Stimulated activated CD4-positive, alpha-beta T cell treated with anti-CD3 and anti-CD28 coated beads, TNF-alpha, amount 100 ng/mL, for 4 hours (primary cell): ENCODE data around the gene UBE2R2.
"Not testable (repeated sequence)": the region's sequence is repeated elsewhere in the genome, so short reads cannot be mapped to it uniquely, and the experiment has no call there.

Experiments used
- DNase-seq, 3 experiments: peaks; one replicate each; pipeline ENCODE4 v3.0.0-alpha.2; 2020; ENCODE audit warnings: low read depth in 3 of 3

The UBE2R2 gene, protein sequence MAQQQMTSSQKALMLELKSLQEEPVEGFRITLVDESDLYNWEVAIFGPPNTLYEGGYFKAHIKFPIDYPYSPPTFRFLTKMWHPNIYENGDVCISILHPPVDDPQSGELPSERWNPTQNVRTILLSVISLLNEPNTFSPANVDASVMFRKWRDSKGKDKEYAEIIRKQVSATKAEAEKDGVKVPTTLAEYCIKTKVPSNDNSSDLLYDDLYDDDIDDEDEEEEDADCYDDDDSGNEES

DNA sequence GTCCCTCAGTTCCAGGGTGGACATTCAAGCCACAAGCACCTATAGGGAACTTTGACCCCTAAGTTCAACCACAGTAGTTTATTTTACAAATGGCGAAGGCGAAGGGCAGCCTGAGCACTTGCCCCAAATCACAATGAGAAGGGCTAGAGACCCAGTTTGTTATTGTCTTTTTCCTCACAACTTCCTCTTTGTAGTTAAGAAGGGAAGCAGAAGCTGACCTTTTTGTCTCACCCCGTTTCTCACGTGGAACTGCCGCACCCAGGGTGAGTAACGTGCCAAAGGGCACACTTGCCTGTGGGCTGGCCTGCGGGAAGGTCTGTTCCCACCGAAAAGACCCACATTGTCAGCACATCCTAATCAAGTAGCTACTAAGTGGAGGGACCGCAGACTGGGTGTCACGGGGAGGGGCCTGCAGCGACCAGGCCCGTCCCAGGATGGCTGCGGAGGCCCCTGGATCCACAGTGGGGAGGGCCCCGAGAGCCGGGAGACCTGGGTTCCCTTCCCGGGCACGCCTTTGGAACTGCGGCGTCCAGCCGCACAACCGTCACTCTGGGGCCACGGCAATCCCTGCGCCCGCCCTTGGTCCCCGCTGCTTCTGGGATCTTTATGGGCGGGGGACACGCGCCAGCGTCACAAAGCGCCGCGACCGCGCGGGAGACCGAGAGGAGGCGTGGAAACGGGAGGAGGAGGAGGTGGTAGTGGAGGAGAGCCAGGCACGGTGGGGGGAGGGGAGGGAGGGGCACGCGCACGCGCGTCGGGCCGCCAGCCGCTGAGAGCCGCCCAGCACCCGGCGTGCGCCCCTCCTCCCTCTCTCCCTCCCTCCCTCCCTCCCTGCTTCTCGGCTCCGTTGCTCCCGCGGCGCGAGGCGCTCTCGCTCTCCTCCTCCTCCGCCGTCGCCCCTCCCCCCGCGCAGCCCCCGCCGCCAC, at the start of gene UBE2R2:
Gene UBE2R2 (plus strand): TSS at position 834 of the 926 bp plus-strand sequence. CDS start 598 bp downstream, outside the sequence.
- peak; percentile 90 to 91 (median 91) for DNase-seq

DNA sequence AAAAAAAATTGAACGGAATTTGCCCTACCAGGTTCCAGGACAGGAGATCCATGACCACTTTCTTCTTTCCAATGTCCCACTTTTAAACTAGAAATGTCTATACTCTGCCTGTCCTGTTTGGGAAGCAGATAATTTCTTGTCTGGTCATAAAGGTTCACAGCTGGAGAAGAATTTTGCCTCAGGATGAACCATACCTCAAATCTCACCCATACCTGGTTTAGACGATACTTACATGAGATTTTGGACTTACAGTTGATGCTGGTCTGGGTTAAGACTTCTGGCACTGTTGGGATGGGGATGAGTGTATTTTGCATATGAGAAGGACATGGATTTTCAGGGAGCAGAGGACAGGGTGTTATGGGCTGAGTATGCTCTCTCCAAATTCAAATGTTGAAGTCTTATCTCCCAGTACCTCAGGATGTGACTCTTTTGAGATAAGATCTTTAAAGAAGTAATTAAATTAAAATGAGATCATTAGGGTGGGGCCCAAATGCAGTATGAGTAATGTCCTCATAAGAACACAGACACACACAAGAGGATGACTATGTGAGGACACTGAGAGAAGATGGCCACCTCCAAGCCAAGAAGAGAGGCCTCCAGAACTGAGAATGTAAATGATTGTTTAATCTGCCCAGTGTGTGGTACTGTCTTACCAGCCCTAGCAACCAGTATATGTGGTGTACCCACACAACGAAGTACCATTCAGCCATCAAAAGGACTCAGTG, 46.6 kb upstream of the UBE2R2 start:
- DNase-seq = not testable (repeated sequence)

DNA sequence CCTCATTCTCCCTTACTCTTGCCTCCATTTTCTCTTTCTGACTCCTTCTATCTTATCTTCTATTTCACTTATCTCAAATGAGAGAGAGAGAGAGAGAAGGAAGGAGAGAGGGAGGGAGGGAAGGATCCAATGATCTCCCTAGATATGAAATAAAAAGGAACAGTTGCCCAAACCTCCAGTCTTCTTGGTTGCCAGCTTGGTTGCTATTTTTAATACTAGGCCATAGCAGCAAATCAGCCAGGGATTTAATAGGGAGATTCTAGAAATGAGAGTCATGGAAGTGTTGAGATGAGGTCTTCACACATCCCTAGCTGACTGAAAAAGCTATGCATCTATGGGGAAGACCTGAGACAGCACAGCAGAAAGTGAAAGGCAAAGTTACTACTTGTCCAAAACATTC, 43.8 kb upstream of the UBE2R2 start:
- not testable (repeated sequence) for DNase-seq

DNA sequence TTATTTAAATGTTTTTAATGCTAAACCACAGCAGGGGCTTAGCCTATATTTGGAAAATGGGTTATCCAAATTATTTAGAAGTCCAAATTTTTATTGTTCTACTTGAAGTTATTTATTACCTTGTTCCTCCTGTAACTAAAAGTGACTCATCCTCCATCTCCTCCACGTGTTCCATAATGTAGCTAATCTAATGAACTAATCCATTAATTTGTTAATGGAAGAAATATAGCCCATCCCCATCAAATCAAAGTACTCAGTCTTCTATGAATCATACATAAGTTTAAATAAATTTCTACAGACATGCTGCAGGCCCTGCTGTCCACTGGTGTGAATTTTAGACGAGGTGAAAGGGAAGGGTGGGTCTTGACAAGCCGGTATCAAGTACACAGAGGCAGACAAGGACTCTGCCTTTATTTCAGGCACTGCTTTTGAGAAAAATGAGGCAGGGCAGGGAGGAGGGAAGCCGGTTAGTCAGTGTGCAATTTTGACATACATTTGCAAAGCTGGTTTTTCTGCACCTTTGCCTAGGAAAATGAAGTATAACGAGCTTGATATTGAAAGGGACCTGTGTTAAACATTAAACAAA, 42.8 kb upstream of the UBE2R2 start:
- DNase-seq = not testable (repeated sequence)

DNA sequence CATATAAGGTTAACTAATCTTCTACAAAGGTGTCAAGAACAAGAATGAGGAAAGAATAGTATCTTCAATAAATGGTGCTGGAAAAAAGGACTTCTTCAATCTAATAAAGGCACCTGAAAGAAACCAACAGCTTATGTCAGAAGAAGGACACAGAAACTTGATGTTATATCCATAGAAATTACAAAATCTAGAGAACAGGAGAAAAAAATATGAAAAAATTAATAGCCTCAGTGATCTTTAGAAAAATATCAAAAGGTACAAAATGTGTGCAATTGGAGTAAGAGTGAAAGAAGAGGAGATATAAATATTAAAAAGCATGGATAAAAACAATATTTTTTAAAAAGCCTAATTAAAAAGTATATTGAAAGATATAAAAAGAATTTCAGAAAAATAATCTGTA, 40.4 kb upstream of the UBE2R2 start:
- no peak for DNase-seq

DNA sequence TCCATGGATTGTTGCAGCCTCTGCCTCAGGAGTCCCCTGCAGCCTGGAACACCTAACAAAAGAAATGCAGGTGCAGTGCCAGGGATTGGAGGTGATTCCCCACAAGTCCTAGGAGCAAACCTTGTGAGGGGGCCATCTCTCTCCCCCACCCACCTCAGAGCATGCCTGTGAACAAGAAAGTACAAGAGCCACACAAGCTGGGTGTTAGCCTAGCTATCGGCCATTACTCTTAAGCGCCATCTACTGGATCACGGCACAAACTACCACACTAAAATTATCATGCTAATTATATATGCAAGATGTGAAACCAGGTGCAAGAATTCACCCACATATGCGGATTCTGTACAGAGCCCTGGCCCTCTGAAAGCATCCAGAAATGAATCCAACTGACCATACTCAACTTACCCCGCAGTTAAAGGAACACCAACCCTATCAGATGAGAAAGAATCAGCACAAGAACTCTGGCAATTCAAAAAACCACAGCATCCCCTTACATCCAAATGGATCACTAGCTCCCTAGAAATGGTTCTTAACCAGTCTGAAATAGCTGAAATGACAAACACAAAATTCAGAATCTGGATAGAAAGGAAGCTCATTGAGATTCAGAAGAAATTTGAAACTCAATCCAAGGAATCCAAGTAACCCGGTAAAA, 38.1 kb upstream of the UBE2R2 start:
- DNase-seq = peak; percentile 1 to 13 (median 5)

DNA sequence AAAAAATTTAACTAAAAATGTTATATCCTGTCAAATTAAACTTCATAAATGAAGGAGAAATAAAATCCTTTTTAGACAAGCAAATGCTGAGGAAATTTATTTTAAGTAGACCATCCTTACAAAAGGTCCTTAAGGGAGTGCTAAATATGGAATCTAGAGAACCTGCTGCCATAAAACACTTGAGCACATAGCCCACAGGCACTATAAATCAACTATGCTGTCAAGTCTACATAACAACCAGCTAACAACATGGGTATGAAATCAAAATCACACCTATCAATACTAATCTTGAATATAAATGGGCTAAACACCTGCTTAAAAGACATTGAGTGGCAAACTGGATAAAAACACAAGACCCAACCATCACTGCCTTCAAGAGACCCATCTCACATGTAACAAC, 36.7 kb upstream of the UBE2R2 start:
- no peak for DNase-seq

DNA sequence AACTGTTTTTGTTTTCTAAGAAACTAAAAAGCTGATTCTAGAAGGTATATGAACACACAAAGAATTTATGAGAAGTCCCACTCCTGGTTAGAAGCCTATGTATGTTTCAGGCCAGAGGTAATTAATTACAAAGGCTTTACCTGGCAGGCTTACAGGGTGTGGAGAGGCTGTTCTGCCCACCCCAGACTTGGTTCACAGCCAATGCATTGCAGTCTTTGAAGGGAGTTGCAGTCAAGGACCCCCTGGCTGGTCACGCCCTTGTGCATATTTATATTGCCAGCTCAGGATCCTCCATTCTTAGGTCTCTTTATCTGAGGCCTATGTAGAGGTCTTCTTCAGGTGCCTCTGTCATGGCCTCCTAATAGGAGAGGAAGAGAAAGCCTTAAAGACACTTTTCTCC, 35.2 kb upstream of the UBE2R2 start:
- no peak for DNase-seq

DNA sequence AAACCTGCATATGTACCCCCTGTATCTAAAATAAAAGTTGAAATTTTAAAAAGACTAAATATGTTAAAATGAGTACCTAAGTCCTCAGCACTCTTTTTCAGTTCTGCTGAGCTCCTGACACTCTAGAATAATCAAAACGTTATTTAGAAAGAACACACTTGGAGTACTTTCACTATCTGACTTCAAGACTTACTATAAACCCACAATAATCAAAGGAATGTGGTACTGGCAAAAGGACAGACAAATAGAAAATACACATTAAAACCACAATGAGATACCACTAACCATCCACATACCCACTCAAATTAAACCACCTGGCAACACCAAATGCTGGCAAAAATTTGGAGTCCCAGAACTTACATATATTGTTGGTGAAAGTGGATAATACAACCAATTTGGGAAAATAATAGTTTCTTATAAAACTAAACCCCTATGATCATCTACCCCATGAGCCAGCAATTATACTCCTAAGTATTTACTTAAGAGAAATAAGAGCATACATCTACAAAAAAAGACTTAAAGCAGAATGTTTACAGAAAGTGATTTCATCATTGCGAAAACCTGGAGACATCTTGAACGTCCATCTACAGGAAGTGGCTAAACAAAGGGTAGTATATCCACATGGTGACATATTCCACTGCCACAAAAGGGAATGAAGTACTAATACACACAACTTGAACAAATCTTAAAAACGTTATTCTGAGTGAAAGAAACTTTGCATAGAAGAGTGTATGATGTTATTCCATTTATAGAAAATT, 34.4 kb upstream of the UBE2R2 start:
- no peak for DNase-seq

DNA sequence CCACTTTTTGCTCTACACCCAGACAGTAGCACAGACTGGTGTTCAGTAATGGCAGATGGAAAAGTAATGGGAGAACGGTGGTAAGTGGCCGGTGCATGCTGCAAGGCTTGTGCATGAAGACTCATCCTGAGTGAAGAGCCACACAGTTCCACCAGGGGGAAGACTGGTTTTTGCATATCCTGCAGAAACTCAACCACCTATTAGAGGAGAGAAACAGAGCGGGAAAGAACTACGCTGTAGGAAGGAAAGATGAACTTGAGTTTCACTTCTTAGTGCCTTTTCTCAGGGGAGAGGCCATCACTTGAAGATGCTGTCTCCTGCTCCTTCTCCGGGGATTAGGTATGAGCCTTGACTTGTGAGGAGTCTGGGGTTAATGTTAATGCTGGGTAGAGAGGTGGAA, 31.0 kb upstream of the UBE2R2 start:
- no peak for DNase-seq

DNA sequence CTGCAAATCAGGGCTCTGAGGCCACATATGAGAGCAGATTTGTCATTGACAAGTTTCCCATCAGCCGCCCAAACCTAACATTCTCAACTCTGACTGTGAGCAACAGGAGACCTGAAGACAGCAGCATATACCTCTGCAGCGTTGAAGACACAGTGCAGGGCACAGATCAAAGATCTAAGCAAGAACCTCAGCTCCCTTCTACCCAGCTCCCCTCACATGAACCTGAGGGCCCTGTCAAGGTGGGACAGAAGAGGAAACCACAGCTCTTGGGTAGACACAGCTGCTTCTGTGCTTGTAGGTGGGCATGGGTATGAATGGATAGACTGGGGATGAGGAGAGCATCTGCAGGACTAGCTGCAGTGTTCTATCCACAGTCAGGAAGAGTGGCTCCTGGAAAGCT, 30.3 kb upstream of the UBE2R2 start:
- no peak for DNase-seq

DNA sequence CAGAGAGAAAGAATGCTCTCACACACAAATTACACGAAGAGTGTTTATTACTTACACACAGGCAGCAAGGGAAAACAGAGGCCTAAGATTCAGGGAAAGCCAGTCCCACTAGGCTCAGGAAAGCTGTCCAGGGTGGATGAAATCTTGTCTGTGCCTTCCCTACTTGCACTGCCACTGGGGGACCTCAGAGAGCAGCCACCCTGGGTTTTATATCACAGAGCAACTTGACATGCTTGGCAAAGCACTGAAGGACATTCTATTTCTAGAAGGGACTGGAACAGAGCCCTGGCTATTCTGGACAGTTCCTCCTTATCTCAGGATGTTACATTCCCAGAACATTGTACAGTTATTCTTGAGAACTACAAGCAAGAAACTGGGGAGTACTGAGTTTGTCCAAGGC, 29.1 kb upstream of the UBE2R2 start:
- no peak for DNase-seq

DNA sequence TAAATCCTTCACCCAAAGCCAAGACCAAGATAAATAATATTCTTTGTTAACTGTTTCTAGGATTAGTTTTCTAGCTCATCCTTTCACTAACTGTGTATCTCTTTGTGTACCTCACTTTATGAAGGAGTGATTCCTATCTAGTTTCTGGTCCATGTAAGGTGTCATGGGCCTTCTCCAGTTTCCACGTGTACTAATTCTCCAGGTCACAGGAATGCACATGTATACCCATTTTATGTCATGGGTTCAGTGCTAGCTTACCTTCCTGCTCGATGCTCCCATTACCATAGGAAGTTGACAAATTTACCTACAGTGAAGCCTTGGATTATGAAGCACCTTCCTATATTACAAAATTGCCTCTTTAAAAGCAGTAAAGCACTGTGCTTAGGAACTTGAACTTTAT, 27.5 kb upstream of the UBE2R2 start:
- DNase-seq = not testable (repeated sequence)

DNA sequence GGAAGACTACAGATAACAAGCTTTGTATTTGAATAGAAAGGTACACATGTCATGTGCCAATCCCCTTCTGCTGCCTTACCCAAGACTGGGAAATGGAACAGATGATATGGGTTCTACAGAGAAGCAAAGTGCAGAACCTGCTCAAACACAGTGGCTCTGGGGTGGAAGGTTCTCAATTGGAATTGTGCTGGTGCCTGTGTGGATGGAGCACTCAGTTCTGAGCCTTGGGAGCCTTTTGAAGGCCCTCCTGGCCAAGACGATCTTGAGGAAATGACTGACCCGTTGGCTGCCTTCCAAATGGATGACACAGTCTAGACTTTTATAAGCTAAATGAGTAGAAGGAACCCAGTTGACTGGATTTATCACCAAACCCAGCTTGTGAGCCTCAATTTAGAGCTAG, 25.8 kb upstream of the UBE2R2 start:
- no peak for DNase-seq

DNA sequence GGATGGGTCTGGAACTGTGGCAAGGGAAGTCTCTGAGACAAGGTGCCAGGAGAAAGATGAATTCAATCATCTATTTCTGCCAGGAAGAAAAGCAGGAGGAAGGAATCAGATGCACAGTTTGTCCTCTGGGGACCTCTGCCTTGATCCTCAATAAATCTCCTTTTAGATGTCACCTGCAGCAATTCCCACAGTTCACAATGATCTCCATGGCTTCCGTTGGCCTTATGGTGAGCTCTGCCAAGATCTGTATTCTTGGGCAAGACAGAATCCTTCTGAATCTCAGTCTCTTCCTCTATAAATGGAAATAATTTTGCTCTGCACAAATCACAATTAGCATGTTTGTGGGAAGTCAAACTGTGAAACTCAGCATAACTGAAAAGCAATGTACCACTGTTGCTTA, 23.5 kb upstream of the UBE2R2 start:
- not testable (repeated sequence) for DNase-seq

DNA sequence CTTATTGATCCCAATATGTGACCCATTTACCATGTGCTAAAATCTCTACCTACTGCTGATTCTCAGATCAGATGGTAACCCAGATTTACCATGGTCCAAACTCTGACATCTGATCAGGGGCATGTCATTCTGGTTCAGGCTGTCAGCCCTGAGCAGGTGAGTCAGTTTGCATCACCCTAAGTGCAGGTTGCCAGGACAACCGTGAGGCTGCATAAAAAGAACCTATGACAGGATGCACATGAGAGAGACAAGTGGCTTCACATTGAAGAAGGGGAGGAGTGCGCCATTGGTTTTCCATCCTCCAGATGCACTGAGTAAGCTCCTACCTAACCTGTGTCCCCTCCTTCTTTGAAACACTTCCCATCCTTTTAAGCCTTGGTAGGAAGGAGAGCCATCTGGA, 22.4 kb upstream of the UBE2R2 start:
- DNase-seq = no peak

DNA sequence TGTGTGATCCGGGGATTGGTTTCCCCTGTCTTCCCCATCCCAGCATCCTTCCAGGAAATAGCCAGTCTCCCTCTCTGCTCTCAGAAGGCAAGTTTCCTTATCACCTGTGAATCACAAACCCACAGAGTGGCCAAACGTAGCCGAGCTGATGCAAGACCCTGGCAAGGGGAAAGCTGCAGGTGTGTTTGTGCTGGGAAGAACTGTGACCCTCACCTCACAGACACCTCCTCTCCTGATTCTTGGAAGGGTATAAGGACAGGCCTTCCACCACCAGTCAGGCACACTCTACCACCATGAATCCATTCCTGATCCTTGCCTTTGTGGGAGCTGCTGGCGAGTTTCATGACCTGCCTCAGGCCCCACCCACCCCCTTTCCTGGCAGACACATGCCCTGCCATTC, 21.7 kb upstream of the UBE2R2 start, which contains the start of gene PRSS3:
Gene PRSS3 (plus strand): TSS at position 281 of the 400 bp plus-strand sequence. CDS start 13 bp downstream, at position 294.
- no peak for DNase-seq

DNA sequence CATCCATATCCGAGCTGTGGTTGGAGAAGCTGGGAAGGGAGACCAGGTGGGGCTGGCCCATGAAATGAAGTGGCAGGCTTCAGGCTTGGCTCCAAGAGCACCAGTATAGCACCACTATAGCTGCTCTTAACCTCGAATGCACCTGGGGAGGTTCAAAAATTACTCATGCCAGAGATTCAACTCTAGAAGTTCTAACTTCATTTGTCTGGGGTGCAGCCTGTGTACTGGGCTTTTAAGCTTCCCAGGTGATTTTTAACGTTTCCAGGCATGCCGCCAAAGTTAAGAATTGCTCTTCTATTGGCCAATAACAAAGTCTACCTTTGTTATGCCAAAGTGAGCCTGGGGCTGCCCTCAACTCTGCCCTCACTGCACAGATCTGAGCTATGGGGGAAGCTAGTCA, 21.1 kb upstream of the UBE2R2 start:
- DNase-seq = no peak

DNA sequence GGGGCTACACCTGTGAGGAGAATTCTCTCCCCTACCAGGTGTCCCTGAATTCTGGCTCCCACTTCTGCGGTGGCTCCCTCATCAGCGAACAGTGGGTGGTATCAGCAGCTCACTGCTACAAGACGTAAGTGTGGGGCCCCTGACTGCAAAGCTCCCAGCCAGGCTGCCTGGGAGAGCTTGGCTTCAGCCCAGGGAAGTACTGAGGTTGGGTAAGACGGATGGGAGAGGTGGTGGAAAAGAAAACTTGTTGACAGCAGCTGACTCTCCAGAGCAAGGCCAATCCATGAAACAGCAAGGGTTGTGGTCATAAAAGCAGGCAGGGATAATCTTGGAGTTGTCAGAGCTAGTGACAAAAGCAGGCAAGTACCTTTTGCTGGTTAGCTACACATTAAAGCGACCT, 20.3 kb upstream of the UBE2R2 start:
- DNase-seq = not testable (repeated sequence)

DNA sequence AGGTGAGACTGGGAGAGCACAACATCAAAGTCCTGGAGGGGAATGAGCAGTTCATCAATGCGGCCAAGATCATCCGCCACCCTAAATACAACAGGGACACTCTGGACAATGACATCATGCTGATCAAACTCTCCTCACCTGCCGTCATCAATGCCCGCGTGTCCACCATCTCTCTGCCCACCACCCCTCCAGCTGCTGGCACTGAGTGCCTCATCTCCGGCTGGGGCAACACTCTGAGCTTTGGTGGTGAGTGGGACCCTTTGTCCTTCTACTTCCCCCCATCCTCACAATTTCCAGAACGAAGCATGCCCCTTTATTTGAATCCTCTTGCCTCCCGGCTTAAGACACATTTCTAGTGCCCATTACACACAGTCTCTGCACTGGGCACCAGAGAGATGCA, 19.1 kb upstream of the UBE2R2 start:
- no peak for DNase-seq

DNA sequence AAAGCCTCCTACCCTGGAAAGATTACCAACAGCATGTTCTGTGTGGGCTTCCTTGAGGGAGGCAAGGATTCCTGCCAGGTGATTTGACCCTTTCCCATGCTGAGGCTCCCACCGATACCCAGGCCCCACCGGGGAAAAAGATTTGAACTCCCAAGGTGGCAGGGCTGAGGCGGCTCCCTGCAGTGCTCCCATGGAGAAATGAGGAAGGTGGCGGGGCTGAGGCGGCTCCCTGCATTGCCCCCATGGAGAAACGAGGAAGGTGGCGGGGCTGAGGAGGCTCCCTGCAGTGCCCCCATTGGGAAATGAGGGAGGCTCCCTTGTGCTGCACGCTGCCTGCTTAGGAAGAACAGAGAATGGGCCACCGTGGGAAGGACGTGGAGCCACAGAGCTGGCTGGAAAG, 18.4 kb upstream of the UBE2R2 start:
- DNase-seq = no peak
